Measurements from ENCODE around the gene ERN1. TPM values are rescaled to one million over a fixed set of nuclear protein-coding genes. Genes with fewer than 3 reads are reported as not detected.
"Not testable (repeated sequence)": the region's sequence is repeated elsewhere in the genome, so short reads cannot be mapped to it uniquely, and the experiment has no call there.

ERN1 gene
- total RNA-seq, 4 donors from 2014 or later: 14.6 to 54.4 (median 30.4) TPM

GRCh38 chr17:64173646-64174045 is 43.7 kb upstream of the ERN1 start:
- DNase-seq (ENCODE audit: low spot score) (no peak), ATAC-seq (ENCODE audit: low FRiP score) (no peak)
- TF ChIP-seq CTCF (IDR thresholded peaks at IDR 0.05): no peak

DNA sequence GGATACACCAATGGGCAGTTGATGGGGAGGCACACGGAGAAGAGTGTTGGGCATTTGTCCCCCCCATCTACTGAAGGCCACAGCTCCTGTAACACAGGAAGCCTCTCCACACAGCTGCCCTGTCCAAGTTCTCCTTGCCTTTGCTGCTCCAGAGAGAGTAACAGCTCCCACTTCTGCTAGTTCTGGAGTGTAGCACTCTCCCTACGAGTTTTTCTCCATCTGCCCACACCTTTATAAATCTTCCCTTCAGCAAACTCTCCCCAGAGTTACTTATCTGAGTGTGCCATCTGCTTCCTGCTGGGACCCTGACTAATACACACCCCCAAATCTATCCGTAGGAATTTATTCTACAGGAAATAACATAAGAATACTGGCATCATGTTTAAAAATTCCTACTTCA is 42.6 kb upstream of the ERN1 start:
- ATAC-seq (ENCODE audit: low FRiP score): no peak
- no peak for DNase-seq (ENCODE audit: low spot score)
- no peak for TF ChIP-seq CTCF (IDR thresholded peaks at IDR 0.05)

DNA sequence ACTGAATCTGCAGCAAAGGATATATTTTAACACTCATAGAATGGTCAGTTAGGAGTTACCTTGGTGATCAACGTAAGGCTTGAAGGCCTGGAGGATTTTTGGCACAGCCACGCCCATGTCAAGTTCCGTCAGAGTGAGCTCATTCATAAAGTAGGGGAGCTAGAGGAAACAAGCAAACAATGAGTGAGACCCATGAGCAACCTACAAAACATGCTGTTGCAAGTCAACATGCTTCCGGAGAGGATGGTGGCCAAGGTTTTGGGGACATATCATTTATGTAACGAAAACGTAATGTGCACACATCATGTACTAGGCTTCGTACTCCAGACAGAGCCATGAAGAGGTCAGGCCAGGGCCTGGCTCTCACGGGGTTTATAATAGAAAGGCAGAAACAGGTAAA is 41.1 kb upstream of the ERN1 start:
- DNase-seq (ENCODE audit: low spot score) (no peak), ATAC-seq (ENCODE audit: low FRiP score) (no peak)
- no peak for TF ChIP-seq CTCF (IDR thresholded peaks at IDR 0.05)

GRCh38 chr17:64170286-64170685 is 40.3 kb upstream of the ERN1 start:
- TF ChIP-seq CTCF (IDR thresholded peaks at IDR 0.05): no peak
- no peak for DNase-seq (ENCODE audit: low spot score)
- ATAC-seq (ENCODE audit: low FRiP score): no peak

DNA sequence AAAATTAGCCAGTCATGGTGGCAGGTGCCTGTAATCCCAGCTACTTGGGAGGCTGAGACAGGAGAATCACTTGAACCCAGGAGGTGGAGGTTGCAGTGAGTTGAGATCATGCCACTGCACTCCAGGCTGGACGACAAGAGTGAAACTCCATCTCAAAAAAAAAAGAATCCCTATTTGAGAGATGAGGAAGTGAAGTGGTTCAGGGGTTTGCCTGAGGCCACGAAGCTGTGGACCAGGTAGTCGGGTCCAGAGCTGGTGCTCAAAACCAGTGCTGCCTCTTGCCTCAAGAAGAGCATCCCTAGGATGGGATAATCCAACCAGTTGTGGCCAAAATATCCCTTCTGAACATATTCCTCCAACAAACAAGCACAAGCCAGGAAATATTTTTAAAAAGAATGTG is 37.7 kb upstream of the ERN1 start:
- not testable (repeated sequence) for DNase-seq (ENCODE audit: low spot score); ATAC-seq (ENCODE audit: low FRiP score)

- TF ChIP-seq CTCF (IDR thresholded peaks at IDR 0.05): no peak
- ATAC-seq (ENCODE audit: low FRiP score): no peak
- DNase-seq (ENCODE audit: low spot score): no peak
Observed at GRCh38 chr17:64166876-64167275, 36.9 kb upstream of the ERN1 start.

GRCh38 chr17:64165347-64165746 is 35.4 kb upstream of the ERN1 start:
- DNase-seq (ENCODE audit: low spot score): no peak
- no peak for ATAC-seq (ENCODE audit: low FRiP score)
- no peak for TF ChIP-seq CTCF (IDR thresholded peaks at IDR 0.05)

Measured in omental fat pad (tissue), 4 donors.